ENCODE data around the gene MTHFD2L. TPM values are rescaled to one million over a fixed set of nuclear protein-coding genes. Genes with fewer than 3 reads are reported as not detected.

The MTHFD2L gene
- total RNA-seq, 1 donor from 2014 or later: 5.5 TPM

DNA sequence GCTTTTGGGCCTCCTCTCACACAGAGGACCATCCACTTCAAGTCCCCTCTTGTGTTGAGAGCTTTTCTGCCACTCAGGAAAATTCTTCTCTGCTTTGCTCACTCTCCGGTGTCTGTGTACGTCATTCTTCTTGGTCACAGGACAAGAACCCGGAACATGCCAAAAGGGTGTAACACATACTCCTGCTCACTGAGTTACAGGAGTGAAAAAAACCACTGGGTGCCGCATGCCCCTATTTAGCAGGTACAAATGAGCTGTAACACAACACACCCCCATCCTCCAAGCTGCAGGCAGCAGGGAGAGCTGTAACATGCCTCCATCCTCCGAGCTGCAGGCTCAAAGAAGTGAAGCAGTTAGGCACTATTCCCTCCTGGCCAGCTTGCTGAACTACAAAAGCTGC lies 45.9 kb upstream of the MTHFD2L start:
- no peak overlapping the region for H3K4me3 ChIP-seq (ENCODE audit: low read depth, low read length)
- DNase-seq (ENCODE audit: low read depth): peak; percentile 97
- TF ChIP-seq, protein P1, sequence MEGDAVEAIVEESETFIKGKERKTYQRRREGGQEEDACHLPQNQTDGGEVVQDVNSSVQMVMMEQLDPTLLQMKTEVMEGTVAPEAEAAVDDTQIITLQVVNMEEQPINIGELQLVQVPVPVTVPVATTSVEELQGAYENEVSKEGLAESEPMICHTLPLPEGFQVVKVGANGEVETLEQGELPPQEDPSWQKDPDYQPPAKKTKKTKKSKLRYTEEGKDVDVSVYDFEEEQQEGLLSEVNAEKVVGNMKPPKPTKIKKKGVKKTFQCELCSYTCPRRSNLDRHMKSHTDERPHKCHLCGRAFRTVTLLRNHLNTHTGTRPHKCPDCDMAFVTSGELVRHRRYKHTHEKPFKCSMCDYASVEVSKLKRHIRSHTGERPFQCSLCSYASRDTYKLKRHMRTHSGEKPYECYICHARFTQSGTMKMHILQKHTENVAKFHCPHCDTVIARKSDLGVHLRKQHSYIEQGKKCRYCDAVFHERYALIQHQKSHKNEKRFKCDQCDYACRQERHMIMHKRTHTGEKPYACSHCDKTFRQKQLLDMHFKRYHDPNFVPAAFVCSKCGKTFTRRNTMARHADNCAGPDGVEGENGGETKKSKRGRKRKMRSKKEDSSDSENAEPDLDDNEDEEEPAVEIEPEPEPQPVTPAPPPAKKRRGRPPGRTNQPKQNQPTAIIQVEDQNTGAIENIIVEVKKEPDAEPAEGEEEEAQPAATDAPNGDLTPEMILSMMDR (conservative IDR thresholded peaks at IDR 0.05; ENCODE audit: low read depth, low read length): no peak

GRCh38 chr4:74112399-74113105 lies 45.4 kb upstream of the MTHFD2L start:
- no peak overlapping the region for H3K4me3 ChIP-seq (ENCODE audit: low read depth, low read length)
- TF ChIP-seq, protein P1 (conservative IDR thresholded peaks at IDR 0.05; ENCODE audit: low read depth, low read length): no peak
- DNase-seq (ENCODE audit: low read depth): no peak

DNA sequence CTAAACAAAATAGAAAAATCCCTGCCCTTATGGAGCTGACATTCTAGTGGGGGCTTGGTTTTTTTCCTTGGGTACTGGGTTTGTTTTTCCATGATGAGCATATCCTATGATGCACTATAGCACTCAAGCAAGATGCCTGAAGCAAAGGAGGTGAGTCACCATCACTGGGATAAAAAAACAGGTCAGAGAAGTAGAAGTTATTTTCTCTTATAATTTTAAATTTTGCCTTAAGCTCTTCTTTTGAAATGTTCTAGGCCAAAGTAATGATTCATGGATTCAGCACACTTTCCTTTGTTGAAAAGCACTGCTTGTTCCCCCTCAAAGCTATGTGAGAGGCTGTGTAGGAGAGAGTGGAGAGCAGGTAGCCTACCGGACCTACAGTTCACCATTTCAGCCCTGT lies 43.7 kb upstream of the MTHFD2L start:
- TF ChIP-seq, protein P1 (conservative IDR thresholded peaks at IDR 0.05; ENCODE audit: low read depth, low read length): no peak
- peak overlapping the region; percentile 32 for H3K4me3 ChIP-seq (ENCODE audit: low read depth, low read length)
- DNase-seq (ENCODE audit: low read depth): no peak

- TF ChIP-seq, protein P1 (conservative IDR thresholded peaks at IDR 0.05; ENCODE audit: low read depth, low read length): no peak
- DNase-seq (ENCODE audit: low read depth): peak; percentile 99
- no peak overlapping the region for H3K4me3 ChIP-seq (ENCODE audit: low read depth, low read length)
Measured at GRCh38 chr4:74117024-74117534, 40.8 kb upstream of the MTHFD2L start.

DNA sequence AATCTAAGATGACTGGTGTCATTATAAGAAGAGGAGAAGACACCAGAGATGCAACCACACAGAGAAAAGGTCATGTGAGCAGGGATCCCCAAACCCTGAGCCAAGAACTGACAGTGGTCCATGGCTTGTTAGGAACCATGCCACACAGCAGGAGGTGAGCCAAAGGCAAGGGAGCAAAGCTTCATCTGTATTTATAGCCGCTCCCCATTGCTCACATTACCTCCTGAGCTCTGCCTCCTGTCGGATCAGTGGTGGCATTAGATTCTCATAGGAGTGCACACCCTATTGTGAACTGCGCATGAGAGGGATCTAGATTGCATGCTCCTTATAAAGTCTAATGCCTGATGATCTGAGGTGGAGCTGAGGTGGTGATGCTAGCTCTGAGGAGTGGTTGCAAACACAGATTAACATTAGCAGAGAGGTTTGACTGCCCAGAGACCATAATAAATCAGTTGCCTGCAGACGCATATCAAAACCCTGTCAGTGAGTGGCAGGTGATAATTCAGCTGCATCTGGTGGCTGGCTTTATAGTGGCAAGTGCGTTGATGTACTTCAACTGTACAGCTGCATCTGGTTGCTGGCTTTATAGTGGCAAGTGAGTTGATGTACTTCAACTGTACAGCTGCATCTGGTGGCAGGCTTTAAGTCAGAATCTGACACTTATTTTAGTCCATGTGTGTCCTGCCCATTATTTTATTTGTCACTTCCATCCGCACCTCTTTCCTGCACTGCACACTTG lies 39.1 kb upstream of the MTHFD2L start:
- no peak overlapping the region for H3K4me3 ChIP-seq (ENCODE audit: low read depth, low read length)
- TF ChIP-seq, protein P1 (conservative IDR thresholded peaks at IDR 0.05; ENCODE audit: low read depth, low read length): no peak
- DNase-seq (ENCODE audit: low read depth): no peak

DNA sequence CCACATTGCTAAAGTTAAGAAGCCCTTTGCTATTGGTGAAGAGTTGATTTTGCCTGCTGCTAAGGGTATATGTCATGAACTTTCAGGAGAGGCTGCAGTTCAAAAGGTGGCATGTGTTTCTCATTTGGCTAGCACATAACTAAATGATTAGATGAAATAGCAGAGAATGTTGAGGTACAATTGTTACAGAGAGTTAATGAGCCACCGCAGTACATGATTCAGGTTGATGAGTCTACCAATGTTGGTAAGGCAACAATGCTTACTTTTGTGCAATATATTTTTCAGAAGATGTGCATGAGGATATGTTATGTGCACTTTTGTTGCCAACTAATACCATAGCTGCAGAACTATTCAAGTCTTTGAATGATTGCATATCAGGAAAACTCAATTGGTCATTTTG lies 37.8 kb upstream of the MTHFD2L start:
- TF ChIP-seq, protein P1 (conservative IDR thresholded peaks at IDR 0.05; ENCODE audit: low read depth, low read length): no peak
- DNase-seq (ENCODE audit: low read depth): no peak
- H3K4me3 ChIP-seq (ENCODE audit: low read depth, low read length): no peak overlapping the region

Data from epithelial cell of proximal tubule (primary cell).